Islet precursor cell (in vitro differentiated cells): Measurements from ENCODE around the gene GAPVD1.
"Not testable (repeated sequence)": the region's sequence is repeated elsewhere in the genome, so short reads cannot be mapped to it uniquely, and the experiment has no call there.

Experiments
- DNase-seq: peaks from one replicate; pipeline ENCODE4 v3.0.0-alpha.2; 2018

GAPVD1 gene

DNA sequence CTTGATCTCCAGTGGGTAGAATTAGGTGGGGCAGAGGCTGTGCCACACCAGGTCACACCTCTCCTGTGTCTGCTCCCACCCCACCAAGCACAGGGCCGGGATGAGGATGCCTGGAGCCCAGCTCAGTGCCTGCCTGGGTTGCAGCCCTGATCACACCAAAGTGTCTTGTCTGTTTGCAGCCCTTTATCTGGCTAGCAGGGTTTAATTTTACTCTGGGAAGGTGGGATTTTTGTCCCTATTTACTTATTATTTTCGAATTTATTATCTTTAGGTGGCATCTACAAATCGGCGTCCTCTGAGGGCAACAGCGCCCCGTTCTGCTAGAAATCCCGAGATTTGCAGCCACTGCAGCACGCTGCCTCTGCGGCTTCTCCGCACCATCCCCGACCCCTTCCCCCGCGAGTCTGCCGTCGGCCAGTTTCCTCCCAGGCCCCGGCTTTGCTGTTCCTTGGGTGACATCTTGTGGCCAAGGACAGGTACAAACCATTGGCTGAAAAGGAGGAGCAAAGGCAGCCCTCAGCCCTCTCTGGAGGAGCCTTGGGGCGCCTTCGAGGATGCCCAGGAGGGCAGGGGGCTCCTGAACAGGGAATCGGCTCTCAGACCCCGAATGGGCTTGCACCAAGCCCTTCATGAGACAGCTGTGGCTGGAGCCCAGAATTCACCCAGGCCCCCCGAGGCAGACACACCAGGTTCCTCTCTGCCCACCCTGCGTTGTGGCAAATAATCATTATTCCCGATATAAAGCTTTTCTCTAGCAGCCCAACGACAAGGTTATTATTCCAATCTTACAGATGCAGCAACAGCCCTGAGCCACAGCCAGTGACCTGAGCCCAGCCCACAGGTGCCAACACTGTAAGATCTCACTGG is 113.0 kb downstream of the GAPVD1 start:
- peak; percentile 90 for DNase-seq

DNA sequence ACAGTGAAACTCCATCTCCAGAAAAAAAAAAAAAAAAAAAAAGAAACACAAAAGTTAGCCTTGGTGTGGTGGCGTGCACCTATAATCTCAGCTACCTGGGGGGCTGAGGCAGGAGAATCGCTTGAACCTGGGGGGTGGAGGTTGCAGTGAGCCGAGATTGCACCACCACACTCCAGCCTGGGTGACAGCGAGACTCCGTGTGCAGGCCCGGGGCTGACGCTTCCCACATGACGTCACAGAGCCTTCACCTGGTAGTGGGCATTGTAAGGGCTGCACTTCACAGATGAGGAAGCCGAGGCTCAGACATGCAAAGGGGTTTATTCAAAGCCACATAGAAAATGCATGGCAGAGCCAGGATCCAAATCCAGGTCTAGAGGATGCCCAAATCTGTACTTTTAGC is 114.2 kb downstream of the GAPVD1 start:
- DNase-seq, result no peak

DNA sequence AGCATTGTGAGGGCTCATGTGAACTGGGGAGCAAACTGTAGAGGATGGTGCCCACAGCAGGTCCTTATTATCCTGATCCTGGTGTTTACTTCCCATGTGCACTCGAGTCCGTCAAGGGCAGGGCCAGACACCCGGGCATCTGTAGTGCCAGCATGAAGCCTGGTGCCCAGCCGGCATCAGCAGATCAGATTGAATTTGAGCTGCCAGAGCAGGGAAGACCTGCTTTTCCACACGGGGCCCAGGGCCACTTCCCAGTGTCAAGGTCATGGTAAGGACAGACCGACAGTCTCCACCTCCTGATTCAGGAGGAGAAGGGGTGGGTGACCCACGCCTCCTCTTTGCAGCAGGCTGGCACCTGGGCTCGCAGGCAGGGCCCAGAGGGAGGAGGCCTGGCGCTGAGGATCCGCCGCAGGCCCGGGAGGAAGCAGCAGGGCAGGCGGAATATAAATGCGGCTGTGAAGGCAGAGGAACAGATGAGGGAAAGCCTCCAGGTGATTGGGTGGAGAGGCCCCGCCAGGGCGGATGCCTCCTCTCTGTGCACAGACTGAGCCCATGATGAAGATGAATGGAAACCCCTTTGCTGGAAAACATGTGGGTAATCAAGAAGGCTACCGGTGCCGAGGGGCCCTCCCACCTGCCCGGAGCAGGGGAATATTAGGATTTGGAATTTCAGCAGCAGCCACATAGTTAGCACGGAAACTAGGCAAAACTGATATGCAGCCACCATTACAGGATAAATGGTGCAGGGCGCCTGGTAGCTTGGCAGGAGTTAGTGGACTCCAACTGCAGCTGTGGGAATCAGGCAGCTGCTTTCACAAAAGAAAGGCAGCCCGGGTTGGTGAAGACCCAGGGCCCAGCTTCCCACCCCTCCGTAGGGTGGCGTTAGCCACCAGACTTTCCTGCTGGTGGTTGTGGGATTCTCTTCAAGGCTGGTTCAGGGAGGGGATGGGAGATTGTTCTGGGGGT is 114.9 kb downstream of the GAPVD1 start:
- DNase-seq, result no peak

DNA sequence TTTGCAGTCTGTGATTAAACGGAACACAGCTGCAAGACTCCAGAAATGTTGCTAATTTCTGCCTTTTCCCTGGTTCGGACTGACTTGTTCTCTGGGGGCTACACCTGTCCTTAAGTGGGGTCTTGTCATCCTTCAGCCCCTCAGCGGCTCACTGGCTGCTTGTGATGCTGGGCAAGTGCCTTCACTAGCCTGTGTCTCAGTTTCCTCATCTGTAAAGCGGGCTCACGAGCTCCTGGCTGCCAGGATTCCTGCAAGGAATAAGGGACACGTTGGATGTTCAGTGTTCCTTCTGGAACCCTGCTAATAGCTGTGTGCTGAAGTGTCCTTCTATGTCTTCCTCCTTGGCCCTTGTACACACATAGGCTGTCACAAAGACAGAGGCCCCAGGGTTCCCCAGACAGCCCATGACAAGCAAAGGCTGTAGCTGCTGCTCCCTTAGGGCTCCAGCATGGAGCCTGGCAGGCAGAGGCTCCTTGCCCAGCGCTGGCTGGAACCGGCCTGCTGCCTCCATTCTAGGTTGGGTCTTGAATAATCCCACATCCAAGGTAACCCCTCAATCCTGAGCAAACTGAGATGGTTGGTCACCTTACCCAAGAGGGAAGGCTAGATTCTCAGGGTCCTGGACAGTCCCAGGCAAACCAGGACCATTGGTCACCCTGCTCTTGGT is 116.1 kb downstream of the GAPVD1 start:
- DNase-seq, result no peak

DNA sequence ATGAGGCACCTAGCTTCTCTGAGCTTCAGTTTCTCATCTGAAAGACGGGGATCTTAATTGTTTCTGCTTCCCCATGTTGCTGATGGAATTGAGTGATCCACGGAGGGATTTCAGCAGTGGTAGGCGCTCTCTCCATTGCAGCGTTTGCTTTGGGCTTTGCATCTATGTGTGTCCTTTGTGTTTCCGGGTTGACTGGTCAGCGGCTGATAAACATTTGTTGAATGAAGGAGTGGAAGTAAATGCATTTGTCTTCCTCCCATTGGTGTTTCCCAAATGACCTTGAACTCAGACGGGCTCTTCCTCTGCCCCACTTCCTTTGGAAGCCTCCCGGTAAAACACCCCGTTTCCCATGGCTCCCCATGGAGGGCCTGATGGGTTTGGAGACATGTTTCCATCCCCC is 117.2 kb downstream of the GAPVD1 start:
- DNase-seq, result no peak

DNA sequence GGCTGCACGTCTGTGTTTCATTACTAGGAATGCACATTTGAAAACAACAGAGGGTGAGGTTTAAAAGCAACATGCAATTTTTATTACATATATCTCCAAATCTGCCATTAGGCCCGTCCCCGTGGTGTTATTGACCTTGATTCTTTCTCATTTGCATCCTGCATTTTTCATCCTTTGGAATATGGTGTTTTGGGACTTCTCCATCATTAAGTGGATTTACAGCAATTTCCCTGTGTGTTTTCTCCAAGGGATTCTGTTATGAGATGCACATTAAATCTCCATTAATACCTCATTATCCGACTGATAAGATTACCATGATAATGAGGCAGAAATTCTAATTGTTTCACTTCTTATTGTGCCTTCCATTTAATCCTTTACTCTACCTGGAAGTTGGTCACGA is 117.6 kb downstream of the GAPVD1 start:
- DNase-seq, result no peak

DNA sequence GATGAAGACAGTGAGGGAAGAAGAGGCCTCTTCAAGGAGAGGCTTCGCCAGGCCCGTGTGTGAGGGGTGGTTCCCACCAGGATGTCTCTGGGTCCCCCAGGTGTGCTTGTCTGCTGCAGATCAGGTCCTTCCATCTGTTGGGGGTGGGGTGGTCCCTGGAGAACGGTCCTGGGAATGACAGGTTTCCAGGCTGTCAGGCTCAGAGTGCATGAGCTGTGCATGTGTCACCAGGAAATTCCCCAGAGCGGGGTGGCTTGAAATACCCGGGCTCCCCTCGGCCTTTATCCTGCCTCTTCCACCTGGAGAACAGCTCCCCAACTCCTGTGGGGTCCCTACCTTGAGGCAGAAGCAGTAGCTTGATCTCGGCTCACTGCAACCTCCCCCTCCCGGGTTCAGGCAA is 118.8 kb downstream of the GAPVD1 start:
- DNase-seq, result no peak

DNA sequence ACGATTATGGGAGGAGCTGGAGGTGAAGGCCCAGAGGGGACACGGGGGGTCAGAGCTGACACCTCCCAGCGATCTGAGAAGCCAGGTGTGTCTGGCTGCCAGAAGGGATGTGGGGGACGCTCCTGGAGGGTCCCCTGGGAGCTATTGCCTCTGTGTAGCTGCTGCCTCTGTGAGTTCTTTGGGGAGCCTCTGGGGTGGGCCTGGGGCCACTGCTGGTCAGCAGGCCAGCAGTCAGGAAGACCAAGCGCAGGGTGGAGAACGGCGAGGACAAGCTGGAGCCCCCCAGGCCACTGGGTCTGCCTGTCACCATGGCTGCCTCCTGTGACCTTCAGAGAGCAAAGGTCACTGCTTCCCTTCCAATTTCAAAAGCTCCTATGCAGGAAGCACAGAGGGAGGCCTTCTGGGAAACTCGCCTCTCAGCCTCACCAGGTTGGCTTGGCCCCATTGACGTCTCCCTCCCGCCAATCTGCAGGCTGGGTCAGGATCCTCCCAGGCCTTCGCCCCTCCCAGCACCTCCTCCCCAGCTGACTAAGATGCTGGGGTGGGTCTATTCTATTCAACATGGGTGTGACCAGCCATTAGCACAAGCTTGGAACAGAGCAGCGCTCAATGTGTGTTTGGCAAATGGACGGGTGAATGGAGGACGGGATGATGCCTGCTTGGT is 126.4 kb downstream of the GAPVD1 start:
- no peak for DNase-seq

DNA sequence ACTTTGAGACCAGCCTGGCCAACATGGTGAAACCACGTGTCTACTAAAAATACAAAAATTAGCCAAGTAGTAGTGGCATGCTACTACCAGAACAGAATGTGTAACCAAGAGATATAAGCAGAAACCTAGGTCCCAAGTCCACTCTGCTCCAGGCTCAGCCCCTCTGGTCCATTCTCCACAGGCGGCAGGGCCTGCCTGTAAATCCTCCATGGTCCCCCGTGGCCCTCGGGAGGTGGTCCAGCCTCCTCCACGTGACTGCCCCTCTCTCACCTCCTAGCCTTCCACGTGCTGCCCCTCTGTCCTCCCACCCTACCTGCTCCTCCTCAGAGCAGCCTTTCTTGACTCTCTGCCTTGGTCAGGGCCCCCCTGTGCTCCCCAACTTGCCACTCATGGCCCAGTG is 127.4 kb downstream of the GAPVD1 start:
- DNase-seq, result no peak

DNA sequence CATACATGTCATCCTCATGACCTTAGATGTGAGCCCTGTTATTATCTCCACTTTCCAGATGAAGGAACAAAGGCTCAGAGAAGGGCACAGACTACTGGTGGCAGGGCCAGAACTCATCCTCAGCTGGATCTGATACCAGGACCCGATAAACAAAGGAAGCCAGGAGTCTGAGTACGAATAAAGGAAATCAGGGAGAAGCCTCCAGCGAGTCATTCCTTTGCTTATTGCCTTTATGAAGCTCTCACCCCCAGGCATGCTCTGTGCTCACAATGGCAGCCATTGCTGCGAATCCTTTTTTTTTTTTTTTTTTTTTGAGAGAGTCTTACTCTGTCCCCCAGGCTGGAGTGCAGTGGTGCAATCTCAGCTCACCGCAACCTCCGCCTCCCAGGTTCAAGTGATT is 130.1 kb downstream of the GAPVD1 start:
- peak; percentile 28 for DNase-seq

DNA sequence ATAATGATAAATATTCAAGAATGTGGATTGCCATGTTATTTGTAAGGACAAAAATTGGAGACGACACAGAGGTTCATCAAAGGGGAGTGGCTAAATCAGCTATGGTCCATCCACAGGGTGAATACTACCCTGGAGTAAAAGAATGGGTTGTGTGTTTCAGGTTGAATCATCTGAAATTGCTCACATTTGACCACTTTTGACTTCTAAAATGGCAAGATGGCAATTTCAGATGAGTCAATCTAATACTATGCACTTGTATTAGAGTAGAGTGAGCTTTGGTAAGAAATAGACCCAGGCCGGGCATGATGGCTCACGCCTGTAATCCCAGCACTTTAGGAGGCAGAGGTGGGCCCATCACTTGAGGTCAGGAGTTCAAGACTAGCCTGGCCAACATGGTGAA is 131.8 kb downstream of the GAPVD1 start:
- DNase-seq, result no peak

DNA sequence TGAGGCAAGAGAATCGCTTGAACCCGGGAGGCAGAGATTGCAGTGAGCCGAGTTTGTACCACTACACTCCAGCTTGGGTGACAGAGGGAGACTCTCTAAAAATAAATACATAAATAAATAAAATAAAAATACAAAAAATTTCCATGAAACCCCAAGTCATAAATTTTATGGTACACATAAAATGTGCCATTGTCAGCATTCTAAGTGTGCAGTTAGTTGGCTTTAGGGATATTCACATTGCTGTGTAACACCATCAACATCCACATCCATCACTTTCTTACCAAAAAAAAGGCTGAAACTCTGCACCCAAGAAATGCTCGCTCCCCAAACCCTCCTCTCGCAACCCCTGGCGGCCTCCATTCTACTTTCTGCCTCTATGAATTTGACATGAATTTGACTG is 135.2 kb downstream of the GAPVD1 start:
- DNase-seq, result no peak

DNA sequence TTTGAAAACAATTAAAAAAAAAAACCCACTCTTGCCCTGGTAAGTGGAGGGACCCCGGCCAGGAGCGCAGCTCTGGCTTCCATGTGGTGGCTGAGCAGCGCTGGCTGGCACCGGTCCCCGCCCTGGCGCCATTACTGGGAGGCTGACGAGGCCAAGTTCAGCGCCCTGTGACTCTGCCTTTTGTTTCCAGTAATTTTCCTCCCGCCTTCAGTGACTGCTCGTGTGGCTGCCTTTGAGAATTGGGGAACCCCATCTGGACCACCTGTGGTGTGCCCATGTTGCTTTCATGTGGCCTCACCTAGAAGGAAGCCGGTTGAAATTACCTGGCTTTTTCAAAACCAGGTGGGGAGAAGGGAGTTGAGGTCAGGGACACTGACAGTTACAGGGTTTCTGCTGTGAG is 136.1 kb downstream of the GAPVD1 start:
- peak; percentile 36 for DNase-seq

DNA sequence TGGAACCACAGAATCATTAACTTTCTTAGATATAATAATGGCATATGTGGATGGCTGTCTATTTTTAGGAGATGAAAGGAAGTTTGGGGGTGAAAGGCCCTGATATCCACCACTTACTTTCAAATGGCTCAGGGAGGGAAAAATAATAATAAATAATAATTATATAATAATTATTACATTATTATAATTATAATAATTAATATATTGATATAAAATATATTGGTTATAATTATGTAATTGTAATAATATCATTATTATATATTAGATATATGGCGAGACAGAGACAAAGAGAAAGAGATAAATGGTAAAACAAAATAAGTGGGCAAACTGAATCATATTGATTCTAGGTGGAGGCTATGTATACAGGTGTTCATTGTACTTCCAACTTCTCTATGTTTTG is 136.6 kb downstream of the GAPVD1 start:
- no peak for DNase-seq

DNA sequence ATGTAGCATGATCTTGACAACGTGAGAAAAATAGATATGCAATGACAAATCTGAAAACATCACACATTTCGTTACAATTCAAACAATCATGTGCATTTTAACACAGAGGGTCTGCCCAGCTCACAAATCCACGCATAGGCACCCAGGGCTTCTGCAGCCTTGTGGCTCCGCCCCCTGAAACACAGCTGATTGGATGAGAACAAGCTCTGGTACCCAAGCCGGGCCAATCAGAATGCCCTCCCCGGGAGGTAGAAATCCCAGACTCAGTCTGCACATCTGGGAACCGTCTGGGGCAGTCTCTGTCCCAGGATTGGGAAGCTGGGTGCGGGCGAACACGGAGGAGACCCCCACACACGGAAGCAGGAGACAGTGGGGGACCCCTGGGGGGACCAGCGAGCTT is 137.5 kb downstream of the GAPVD1 start:
- DNase-seq, result no peak

DNA sequence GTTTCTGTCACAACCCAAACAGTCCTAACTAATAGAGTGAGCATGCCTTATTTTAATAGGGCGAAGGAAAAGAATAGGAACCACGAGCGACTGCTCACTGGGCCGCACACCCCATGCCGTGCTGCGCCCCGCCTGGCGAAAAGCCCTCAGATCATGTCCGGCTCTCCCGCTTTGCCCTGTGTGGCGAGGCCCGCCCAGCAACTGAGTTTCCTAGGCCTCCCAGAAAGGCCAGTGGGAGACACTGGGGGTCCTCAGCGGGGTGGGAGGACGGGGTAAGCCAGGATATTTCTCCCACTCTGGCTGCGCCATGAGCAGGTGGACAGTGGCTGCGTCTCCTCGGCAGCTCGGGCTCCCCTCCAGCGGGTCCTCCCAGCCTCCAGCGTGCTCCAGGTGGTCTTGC is 138.0 kb downstream of the GAPVD1 start:
- DNase-seq, result no peak

DNA sequence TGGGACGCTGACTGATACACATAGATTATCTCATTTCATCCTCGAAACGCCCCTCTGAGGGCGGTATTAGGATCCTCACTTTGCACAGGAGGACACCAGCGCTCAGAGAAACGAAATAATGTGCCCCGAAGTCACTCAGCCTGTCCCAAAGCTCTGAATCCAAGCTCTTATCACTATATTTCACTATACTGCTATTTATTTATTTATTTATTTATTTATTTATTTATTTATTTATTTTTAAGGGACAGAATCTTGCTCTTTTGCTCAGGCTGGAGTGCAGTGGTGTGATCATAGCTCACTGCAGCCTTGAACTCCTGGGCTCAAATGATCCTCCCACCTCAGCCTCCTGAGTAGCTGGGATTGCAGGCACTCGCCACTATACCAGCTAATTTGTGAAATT is 138.6 kb downstream of the GAPVD1 start:
- DNase-seq, result not testable (repeated sequence)

DNA sequence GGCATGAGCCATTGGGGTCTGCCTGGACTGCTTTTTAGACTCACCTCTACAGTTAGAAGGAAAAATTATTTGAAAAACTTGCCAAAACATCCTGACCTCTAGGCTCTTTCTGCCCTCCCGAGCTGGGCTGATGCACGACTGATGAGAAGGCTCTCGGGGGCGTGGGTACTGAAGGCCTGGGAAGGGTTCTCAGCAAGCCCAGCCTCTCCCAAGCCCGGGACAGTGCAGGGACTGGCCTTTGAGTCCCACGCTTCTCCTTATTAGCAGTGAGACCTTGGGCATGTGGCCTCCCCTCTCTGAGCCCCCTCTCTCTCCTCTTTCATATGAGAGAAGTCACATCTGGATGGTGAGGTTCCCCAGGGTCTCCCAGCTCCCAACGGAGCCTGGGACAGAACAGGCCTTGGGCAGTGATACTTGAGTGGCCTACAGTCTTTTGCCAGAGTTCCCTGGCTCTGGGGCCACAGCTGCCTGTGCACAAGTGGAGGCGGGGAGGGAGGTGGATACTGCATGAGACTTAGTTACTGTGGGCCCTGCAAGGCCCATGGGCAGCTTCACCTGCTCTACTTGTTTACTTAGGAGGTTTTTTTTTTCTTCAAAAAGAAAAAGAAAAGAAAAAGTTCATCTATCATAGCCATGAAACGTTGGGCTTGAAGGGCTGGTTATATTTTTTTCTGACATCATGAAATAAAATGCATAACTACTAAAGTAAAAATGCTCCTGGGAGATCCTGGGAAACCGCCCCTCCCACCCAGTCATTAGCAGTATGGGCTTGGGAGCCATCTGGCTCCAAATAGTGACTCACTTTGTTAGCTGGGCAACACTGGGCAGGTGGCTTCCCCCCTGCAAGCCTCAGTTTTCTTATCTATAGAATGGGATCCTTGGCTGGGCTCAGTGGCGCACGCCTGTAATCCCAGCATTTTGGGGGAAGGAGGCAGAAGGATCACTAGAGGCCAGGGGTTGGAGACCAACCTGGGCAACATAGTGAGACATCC is 139.4 kb downstream of the GAPVD1 start:
- no peak for DNase-seq

DNA sequence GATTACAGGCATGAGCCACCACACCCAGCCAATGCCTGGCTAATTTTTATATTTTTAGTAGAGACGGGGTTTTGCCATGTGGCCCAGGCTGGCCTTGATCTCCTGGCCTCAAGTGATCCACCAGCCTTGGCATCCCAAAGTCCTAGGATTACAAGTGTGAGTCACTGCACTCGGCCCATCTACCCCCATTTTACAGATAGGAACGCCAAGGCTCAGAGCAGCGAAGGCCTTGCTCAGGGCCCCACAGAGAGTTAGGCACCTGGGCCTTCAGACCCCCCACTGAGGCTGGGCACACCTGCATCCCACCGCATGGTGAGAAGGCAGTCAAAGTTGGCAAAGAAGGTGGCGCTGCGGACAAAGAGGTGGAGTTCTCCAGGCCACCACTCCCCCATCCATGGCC is 143.1 kb downstream of the GAPVD1 start:
- DNase-seq, result no peak

DNA sequence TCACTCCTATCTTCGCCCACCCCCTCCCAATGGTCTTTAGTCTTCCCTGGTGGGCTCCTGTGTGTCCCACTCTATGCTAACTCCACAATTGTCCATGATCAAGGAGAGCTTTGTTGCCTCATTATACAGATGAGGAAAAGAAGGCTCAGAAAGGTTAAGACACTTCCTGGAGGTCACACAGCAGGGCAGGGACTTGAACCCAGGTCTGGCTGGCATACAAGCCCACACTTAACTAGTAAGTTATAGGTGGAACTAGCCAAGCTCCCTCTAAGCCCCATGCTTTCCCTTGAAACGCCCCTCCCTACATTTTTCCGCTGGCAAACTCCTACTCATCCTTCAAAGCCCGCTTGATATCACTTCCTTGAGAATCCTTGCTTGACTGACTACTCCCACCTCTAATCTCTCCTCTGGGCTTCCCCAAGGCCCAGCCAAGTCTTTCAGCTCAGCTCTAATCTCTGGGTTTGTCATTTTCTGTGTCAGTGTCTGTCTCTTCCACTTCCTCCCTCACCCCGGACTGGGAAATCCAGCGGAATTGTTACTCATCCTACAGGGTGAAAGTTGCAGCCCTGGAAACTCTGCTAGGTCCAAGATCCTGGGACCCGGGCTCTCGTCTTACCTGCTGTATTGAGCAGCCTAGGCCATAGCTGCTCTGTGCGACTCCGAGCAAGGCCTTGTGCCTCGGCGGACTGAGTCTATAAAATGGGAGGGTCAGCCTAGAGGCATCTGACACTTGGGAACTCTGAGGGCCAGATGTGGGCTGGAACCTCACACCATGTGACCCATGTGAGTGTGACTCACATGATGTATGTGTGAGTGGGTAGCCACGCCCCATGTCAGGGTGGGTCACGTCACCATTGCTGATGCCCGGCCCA is 144.5 kb downstream of the GAPVD1 start:
- peak; percentile 72 for DNase-seq

DNA sequence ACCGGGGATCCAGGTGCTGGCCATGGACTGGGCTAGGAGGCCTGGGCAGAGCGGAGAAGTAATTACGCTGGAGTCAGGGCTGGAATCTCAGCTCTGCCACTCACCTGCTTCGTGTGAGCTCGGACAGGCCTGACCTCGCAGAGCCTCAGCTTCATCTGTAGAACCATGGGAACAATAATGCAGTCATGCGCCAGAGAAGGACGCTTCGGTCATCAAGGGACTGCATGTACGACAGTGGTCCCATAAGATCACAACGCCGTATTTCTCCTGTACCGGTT is 145.1 kb downstream of the GAPVD1 start:
- no peak for DNase-seq
